ENCODE measurements around the gene SIRT2.

DNA sequence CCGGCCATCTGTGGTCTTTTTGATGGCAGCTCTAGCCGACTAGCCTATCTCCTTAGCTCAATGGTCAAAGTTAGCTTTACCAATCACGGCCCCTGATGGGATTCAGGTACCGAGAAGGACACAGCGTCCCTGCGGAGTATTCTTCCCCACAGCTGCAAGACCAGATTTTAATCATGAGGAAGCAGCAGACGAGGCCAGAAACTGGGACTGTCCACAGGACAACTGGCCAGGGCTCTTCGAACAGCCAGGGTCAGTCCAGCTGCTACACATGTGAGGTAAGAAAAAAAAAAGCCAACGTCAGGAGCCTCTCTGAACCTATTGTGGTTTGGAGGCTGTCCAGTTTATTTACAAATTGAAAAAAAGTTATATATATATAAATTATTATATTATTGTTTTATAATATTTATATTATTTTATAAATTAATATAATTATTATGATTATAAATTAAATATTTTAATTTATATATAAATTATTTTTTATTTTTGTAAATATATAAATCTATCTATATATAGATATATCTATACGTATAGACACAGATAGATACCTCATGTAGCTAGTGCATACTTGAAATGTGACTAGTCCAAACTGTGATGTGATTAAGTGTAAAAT lies 32.1 kb downstream of the SIRT2 start:
- TF ChIP-seq POLR2A (IDR thresholded peaks at IDR 0.05) = no peak
- TF ChIP-seq, protein P1, sequence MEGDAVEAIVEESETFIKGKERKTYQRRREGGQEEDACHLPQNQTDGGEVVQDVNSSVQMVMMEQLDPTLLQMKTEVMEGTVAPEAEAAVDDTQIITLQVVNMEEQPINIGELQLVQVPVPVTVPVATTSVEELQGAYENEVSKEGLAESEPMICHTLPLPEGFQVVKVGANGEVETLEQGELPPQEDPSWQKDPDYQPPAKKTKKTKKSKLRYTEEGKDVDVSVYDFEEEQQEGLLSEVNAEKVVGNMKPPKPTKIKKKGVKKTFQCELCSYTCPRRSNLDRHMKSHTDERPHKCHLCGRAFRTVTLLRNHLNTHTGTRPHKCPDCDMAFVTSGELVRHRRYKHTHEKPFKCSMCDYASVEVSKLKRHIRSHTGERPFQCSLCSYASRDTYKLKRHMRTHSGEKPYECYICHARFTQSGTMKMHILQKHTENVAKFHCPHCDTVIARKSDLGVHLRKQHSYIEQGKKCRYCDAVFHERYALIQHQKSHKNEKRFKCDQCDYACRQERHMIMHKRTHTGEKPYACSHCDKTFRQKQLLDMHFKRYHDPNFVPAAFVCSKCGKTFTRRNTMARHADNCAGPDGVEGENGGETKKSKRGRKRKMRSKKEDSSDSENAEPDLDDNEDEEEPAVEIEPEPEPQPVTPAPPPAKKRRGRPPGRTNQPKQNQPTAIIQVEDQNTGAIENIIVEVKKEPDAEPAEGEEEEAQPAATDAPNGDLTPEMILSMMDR (IDR thresholded peaks at IDR 0.05) = no peak
